HepG2 (cell line): ENCODE measurements around the gene GRK5. TPM values are rescaled to one million over a fixed set of nuclear protein-coding genes. Genes with fewer than 3 reads are reported as not detected.

Experiments
- ATAC-seq: fragments of 200-7000 bp; cut with Tn5 transposase; 3 replicates; pipeline ENCODE4 v1.9.1; 2020; ENCODE audit warnings: mild to moderate bottlenecking, moderate library complexity
- BruUV-seq: library from RNA; stranded (reverse); fragments of 400-500 nt; replicated peaks from 2 replicates; lab custom pipeline; 2021; lab: Mats Ljungman, UMichigan
- CTCF ChIA-PET: fragments of 300-600 bp; formaldehyde crosslinking; extraction: SDS; loops from one replicate; lab custom pipeline; 2021; ENCODE audit warnings: low total read pairs, inconsistent platforms, low intra/inter-chr PET ratio; lab: Yijun Ruan, JAX
- POLR2A ChIA-PET: fragments of 350-600 bp; sonication (Branson Sonifier 250); formaldehyde crosslinking; loops from one replicate; lab custom pipeline; 2020; ENCODE audit warnings: antibody characterized with exemption, inconsistent platforms; lab: Yijun Ruan, JAX
- DNase-seq: peaks from one replicate; pipeline ENCODE4 v3.0.0-alpha.2; 2015; ENCODE audit warnings: low spot score
- FAIRE-seq: peaks from 3 replicates; lab custom pipeline; 2011; peaks lifted over from hg19 to GRCh38; lab: Jason Lieb, UNC
- H2AFZ ChIP-seq: one replicate; pipeline ENCODE4 v1.6.1; 2011; ENCODE audit warnings: low read length, inconsistent platforms
- H3K27ac ChIP-seq: fragments of 300-600 bp; 3 replicates; pipeline ENCODE4 v1.8.0; 2011; ENCODE audit warnings: mixed run types, mild to moderate bottlenecking, mixed read lengths, low read length, inconsistent platforms; ENCODE audit not compliant: insufficient read depth; ENCODE audit errors: extremely low read length
- H3K27me3 ChIP-seq, 2 experiments: fragments of 200-600 bp in 1 of 2; 2 replicates in 1 of 2; 3 replicates in 1 of 2; pipeline versions ENCODE4 v1.6.0 to v1.8.0; 2011; ENCODE audit warnings: low read length in 2 of 2, mild to moderate bottlenecking in 2 of 2, moderate library complexity in 2 of 2, inconsistent platforms in 1 of 2; ENCODE audit not compliant: insufficient read depth in 2 of 2, control insufficient read depth in 1 of 2
- H3K36me3 ChIP-seq, 2 experiments: fragments of 200-600 bp in 1 of 2; replicated peaks in 1 of 2; 2 replicates in 1 of 2; 3 replicates in 1 of 2; pipeline versions ENCODE4 v1.5.1 to v1.8.0; 2011; ENCODE audit warnings: low read length in 2 of 2, inconsistent platforms in 1 of 2; ENCODE audit not compliant: insufficient read depth in 2 of 2, control insufficient read depth in 1 of 2
- H3K4me1 ChIP-seq: 2 replicates; pipeline ENCODE4 v1.5.1; 2012; ENCODE audit warnings: low read length, inconsistent platforms; ENCODE audit not compliant: insufficient read depth
- H3K4me2 ChIP-seq: 2 replicates; pipeline ENCODE4 v1.6.0; 2011; ENCODE audit warnings: low read depth, low read length, inconsistent platforms
- H3K4me3 ChIP-seq, 3 experiments: fragments of 200-600 bp in 1 of 3; sonication (generic), shearing (Covaris generic) in 1 of 3; replicated peaks in 1 of 3; 2 replicates each; pipeline ENCODE4 v1.5.1; 2011 to 2016; ENCODE audit warnings: low read length in 3 of 3, inconsistent platforms in 2 of 3, low read depth in 2 of 3, mild to moderate bottlenecking in 2 of 3, control low read depth in 1 of 3, mixed read lengths in 1 of 3; ENCODE audit not compliant: insufficient read depth in 1 of 3
- H3K79me2 ChIP-seq: one replicate; pipeline ENCODE4 v1.6.1; 2011; ENCODE audit warnings: low read length, inconsistent platforms; ENCODE audit not compliant: insufficient read depth
- H3K9ac ChIP-seq: 2 replicates; pipeline ENCODE4 v1.6.0; 2011; ENCODE audit warnings: mild to moderate bottlenecking, low read depth, low read length, inconsistent platforms; ENCODE audit not compliant: insufficient read depth
- H3K9me3 ChIP-seq: 2 replicates; pipeline ENCODE4 v1.5.1; 2012; ENCODE audit warnings: mild to moderate bottlenecking, low read length
- H4K20me1 ChIP-seq: 2 replicates; pipeline ENCODE4 v1.6.0; 2011; ENCODE audit warnings: inconsistent platforms, mild to moderate bottlenecking, low read length, moderate library complexity; ENCODE audit not compliant: insufficient read depth
- CCDC6 ChIP-seq: sonication (generic); formaldehyde crosslinking; IDR thresholded peaks from 2 replicates; pipeline ENCODE4 v1.8.1; 2022; ENCODE audit warnings: mild to moderate bottlenecking, missing genetic modification reagents, moderate library complexity
- KDM2A ChIP-seq: sonication (generic); formaldehyde crosslinking; IDR thresholded peaks from 2 replicates; pipeline ENCODE4 v1.4.0; 2020; ENCODE audit warnings: low read depth, missing genetic modification reagents, borderline replicate concordance
- PHF20 ChIP-seq: sonication (generic); formaldehyde crosslinking; IDR thresholded peaks from 2 replicates; pipeline ENCODE4 v1.5.0; 2020; ENCODE audit warnings: mild to moderate bottlenecking, missing genetic modification reagents
- TMF1 ChIP-seq: sonication (generic); formaldehyde crosslinking; IDR thresholded peaks from 2 replicates; pipeline ENCODE4 v1.8.1; 2022; ENCODE audit warnings: low read depth, missing genetic modification reagents
- ZMAT5 ChIP-seq: sonication (generic); formaldehyde crosslinking; IDR thresholded peaks from 2 replicates; pipeline ENCODE4 v1.5.0; 2020; ENCODE audit warnings: mild to moderate bottlenecking, low read depth, missing genetic modification reagents, borderline replicate concordance
- ZNF407 ChIP-seq: sonication (generic); formaldehyde crosslinking; IDR thresholded peaks from one replicate; pipeline ENCODE4 v1.5.1; 2020; ENCODE audit warnings: mild to moderate bottlenecking, missing genetic modification reagents; ENCODE audit errors: not compliant biosample characterization
- ZNF589 ChIP-seq: sonication (generic); formaldehyde crosslinking; conservative IDR thresholded peaks from 2 replicates; pipeline ENCODE4 v1.8.0; 2022; ENCODE audit warnings: mild to moderate bottlenecking, moderate library complexity, missing genetic modification reagents
- ZNF746 ChIP-seq: sonication (generic); formaldehyde crosslinking; IDR thresholded peaks from 2 replicates; pipeline ENCODE4 v1.8.0; 2022; ENCODE audit warnings: mild to moderate bottlenecking, missing genetic modification reagents
- ZNF775 ChIP-seq: sonication (generic); formaldehyde crosslinking; IDR thresholded peaks from 2 replicates; pipeline ENCODE4 v1.4.0; 2020; ENCODE audit warnings: missing genetic modification reagents, mild to moderate bottlenecking, moderate library complexity, borderline replicate concordance
- ZNF777 ChIP-seq: sonication (generic); formaldehyde crosslinking; IDR thresholded peaks from 2 replicates; pipeline ENCODE4 v1.4.0; 2020; ENCODE audit warnings: missing genetic modification reagents
- WGBS: methylation state at CpG from one replicate; pipeline ENCODE4 v1.1.6; 2017; ENCODE audit warnings: low lambda C conversion rate; 5-methylcytosine and 5-hydroxymethylcytosine counted together
- in situ Hi-C: cut with HindIII; loops from 2 replicates; pipeline ENCODE4 v1.10.0; 2017; ENCODE audit warnings: low pct_unique_long_range_greater_than_20kb; ENCODE audit not compliant: extremely low pct_ligation_motif_present
- intact Hi-C: fragments of 100-400 bp; cut with micrococcal nuclease; formaldehyde crosslinking; loops from one replicate; pipeline ENCODE4 v1.10.0; 2022; ENCODE audit not compliant: unreplicated experiment
- polyA plus RNA-seq, 8 experiments: library from polyadenylated mRNA; depleted of rRNA in 3 of 8; stranded (reverse) in 7 of 8; unstranded in 1 of 8; fragments of >200 nt; fragmentation: Illumina TruSeq in 4 of 8; extraction: Trizol in 4 of 8; gene quantifications; 2 replicates each; pipeline versions ENCODE4 v1.2.1 to v1.2.3, GENCODE V29; 2011 to 2016; ENCODE audit warnings: low read depth in 4 of 8, missing spikeins in 1 of 8, mixed read lengths in 1 of 8; ENCODE audit not compliant: insufficient read depth in 1 of 8
- total RNA-seq, 5 experiments: library from RNA; depleted of rRNA; stranded (reverse); fragments of >200 nt; fragmentation: Illumina TruSeq; extraction: Trizol; gene quantifications; 2 replicates each; pipeline ENCODE4 v1.2.3, GENCODE V29; 2016; ENCODE audit warnings: low read depth in 1 of 5

GRK5 gene
- total and polyA plus RNA-seq, 2 of the 13 experiments (the other 11 are each of a cell fraction or from before 2014, with no cell fraction given), result 10.4 to 12.6 TPM

GRCh38 chr10:119415536-119416503 lies 208.4 kb downstream of the GRK5 start:
- no peaks in the 10 kb centered on the region for H3K9me3 ChIP-seq
- no TSS peak for BruUV-seq
- TF ChIP-seq KDM2A (CRISPR knock-in tag) (no peak), ZNF777 (CRISPR knock-in tag) (no peak), ZNF775 (CRISPR knock-in tag) (no peak), CCDC6 (CRISPR knock-in tag) (no peak), PHF20 (CRISPR knock-in tag) (no peak), ZNF746 (no peak), TMF1 (no peak), ZMAT5 (CRISPR knock-in tag) (no peak), ZNF589 (CRISPR knock-in tag) (no peak), ZNF407 (CRISPR knock-in tag) (no peak)
- H3K9ac ChIP-seq, result no peak overlapping the region
- H3K4me2 ChIP-seq, result no peak overlapping the region
- no peaks in the 10 kb centered on the region for H3K79me2 ChIP-seq
- ATAC-seq, result no peak
- FAIRE-seq, result no peak
- H4K20me1 ChIP-seq, result no peaks in the 10 kb centered on the region
- WGBS, result 94% methylated on average over 21 of the region's 21 CpGs
- DNase-seq, result no peak
- ChIA-PET POLR2A (interaction anchor here (1.6 kb wide), 1 partner anchor 164 kb away, joined by 4 read pairs; no protein-coding TSS in a partner anchor), CTCF (interaction anchor here (1.2 to 2.0 kb wide), 4 partner anchors 206 to 217 kb away, joined by 4 to 20 read pairs (median 10); partner anchors contain the start of gene GRK5)
- no peaks in the 10 kb centered on the region for H3K27me3 ChIP-seq
- H3K4me1 ChIP-seq, result peaks cover 20% of the 10 kb centered on the region
- in situ Hi-C loops, result loop anchor here (5.0 kb wide), 1 partner anchor 219 kb away; no protein-coding TSS in a partner anchor
- intact Hi-C loops, result loop anchor here (2.0 kb wide), 1 partner anchor 217 kb away; no protein-coding TSS in a partner anchor
- no peak overlapping the region for H3K4me3 ChIP-seq
- no peak overlapping the region for H2AFZ ChIP-seq
- H3K27ac ChIP-seq, result no peak overlapping the region
- H3K36me3 ChIP-seq, result no peaks in the 10 kb centered on the region
